Panc1 (cell line): Measurements from ENCODE around the gene MPIG6B. TPM values are rescaled to one million over a fixed set of nuclear protein-coding genes. Genes with fewer than 3 reads are reported as not detected.

Experiments
- ATAC-seq: fragments of 200-7000 bp; cut with Tn5 transposase; 2 replicates; pipeline ENCODE4 v1.9.1; 2020; ENCODE audit warnings: mild to moderate bottlenecking, moderate library complexity
- BruUV-seq: library from RNA; stranded (reverse); fragments of 400-500 nt; replicated peaks from 2 replicates; lab custom pipeline; 2021; lab: Mats Ljungman, UMichigan
- CTCF ChIA-PET: fragments of 300-600 bp; sonication (Branson Sonifier 250); formaldehyde crosslinking; loops from one replicate; lab custom pipeline; 2022; ENCODE audit warnings: antibody characterized with exemption; lab: Charles Lee
- POLR2A ChIA-PET: fragments of 300-600 bp; sonication (Branson Sonifier 250); formaldehyde crosslinking; loops from one replicate; lab custom pipeline; 2022; ENCODE audit warnings: antibody characterized with exemption; lab: Charles Lee
- DNase-seq: peaks from one replicate; pipeline ENCODE4 v3.0.0-alpha.2; 2010; ENCODE audit warnings: low read depth, low spot score
- H3K27ac ChIP-seq: 2 replicates; pipeline ENCODE4 v1.5.1; 2011; ENCODE audit warnings: mild to moderate bottlenecking, low read length, inconsistent platforms
- H3K27me3 ChIP-seq: fragments of 200-500 bp; sonication (Bioruptor generic); 2 replicates; pipeline ENCODE4 v1.6.0; 2014; ENCODE audit warnings: low read length, inconsistent platforms; ENCODE audit not compliant: control insufficient read depth, insufficient read depth
- H3K36me3 ChIP-seq: fragments of 200-500 bp; sonication (Bioruptor generic); 2 replicates; pipeline ENCODE4 v1.5.1; 2014; ENCODE audit warnings: inconsistent platforms, mild to moderate bottlenecking, low read length, moderate library complexity; ENCODE audit not compliant: control insufficient read depth, insufficient read depth
- H3K4me1 ChIP-seq: 2 replicates; pipeline ENCODE4 v1.5.1; 2011; ENCODE audit warnings: inconsistent platforms, mild to moderate bottlenecking, low read length, moderate library complexity; ENCODE audit not compliant: control insufficient read depth, insufficient read depth
- H3K4me3 ChIP-seq, 2 experiments: 2 replicates each; pipeline ENCODE4 v1.5.1; 2011 to 2012; ENCODE audit warnings: low read depth in 2 of 2, low read length in 2 of 2, mild to moderate bottlenecking in 2 of 2, inconsistent platforms in 1 of 2, moderate library complexity in 1 of 2
- H3K9me3 ChIP-seq: fragments of 200-500 bp; sonication (Bioruptor generic); 2 replicates; pipeline ENCODE4 v1.5.1; 2014; ENCODE audit warnings: low read depth, mild to moderate bottlenecking, inconsistent platforms, low read length, moderate library complexity; ENCODE audit not compliant: control insufficient read depth, insufficient read depth
- CTCF ChIP-seq: fragments of 450-650 bp; IDR thresholded peaks from 2 replicates; pipeline ENCODE4 v1.5.1; 2017; ENCODE audit warnings: mild to moderate bottlenecking
- POLR2AphosphoS5 ChIP-seq: IDR thresholded peaks from 2 replicates; pipeline ENCODE4 v1.6.1; 2012; ENCODE audit warnings: mild to moderate bottlenecking, low read depth, low read length, moderate library complexity
- REST ChIP-seq, 2 experiments: IDR thresholded peaks; 2 replicates each; pipeline ENCODE4 v1.6.1; 2011 to 2012; ENCODE audit warnings: low read depth in 2 of 2, control low read depth in 1 of 2, low read length in 1 of 2, mild to moderate bottlenecking in 1 of 2, moderate library complexity in 1 of 2; ENCODE audit not compliant: insufficient read depth in 1 of 2
- SIN3A ChIP-seq: IDR thresholded peaks from 2 replicates; pipeline ENCODE4 v1.6.1; 2012; ENCODE audit warnings: low read depth, mild to moderate bottlenecking, low read length, moderate library complexity, borderline replicate concordance; ENCODE audit not compliant: insufficient read depth
- TCF7L2 ChIP-seq: IDR thresholded peaks from 2 replicates; pipeline ENCODE4 v1.6.1; 2011; ENCODE audit warnings: mild to moderate bottlenecking, low read depth, low read length, inconsistent platforms
- in situ Hi-C: cut with HindIII; loops from 2 replicates; pipeline ENCODE4 v1.10.0; 2016; ENCODE audit warnings: low sequenced_read_pairs, low pct_unique_long_range_greater_than_20kb
- intact Hi-C: fragments of 100-400 bp; cut with micrococcal nuclease; formaldehyde crosslinking; loops from one replicate; pipeline ENCODE4 v1.10.0; 2022; ENCODE audit not compliant: unreplicated experiment
- total RNA-seq: library from RNA; stranded (reverse); gene quantifications from one replicate; pipeline ENCODE4 v1.2.1, GENCODE V29; 2021; ENCODE audit not compliant: unreplicated experiment

The MPIG6B gene
- total RNA-seq, 1 experiment from 2014 or later = not detected

GRCh38 chr6:31718265-31718664 is 4.9 kb upstream of the MPIG6B start:
- in situ Hi-C loops = no loop called here
- BruUV-seq = no TSS peak
- intact Hi-C loops = no loop called here
- Histone ChIP-seq H3K27me3 (no peaks in the 10 kb centered on the region), H3K27ac (no peak overlapping the region), H3K9me3 (no peaks in the 10 kb centered on the region), H3K4me1 (no peaks in the 10 kb centered on the region), H3K36me3 (no peaks in the 10 kb centered on the region), H3K4me3 (no peak overlapping the region)
- no peak for DNase-seq
- ChIA-PET CTCF (no interaction called here), POLR2A (no interaction called here)
- no peak for ATAC-seq
- TF ChIP-seq SIN3A = no peak
- TF ChIP-seq POLR2AphosphoS5 = no peak
- TF ChIP-seq REST (IDR thresholded peaks at IDR 0.05; ENCODE audit: insufficient read depth in 1 of 2, low read depth in 2 of 2, low read length in 1 of 2) = no peak
- TF ChIP-seq CTCF = no peak
- no peak for TF ChIP-seq TCF7L2

GRCh38 chr6:31719001-31719400 is 4.2 kb upstream of the MPIG6B start:
- Histone ChIP-seq H3K4me1 (no peaks in the 10 kb centered on the region), H3K4me3 (no peak overlapping the region), H3K27ac (no peak overlapping the region), H3K27me3 (no peaks in the 10 kb centered on the region), H3K9me3 (no peaks in the 10 kb centered on the region), H3K36me3 (no peaks in the 10 kb centered on the region)
- no peak for TF ChIP-seq CTCF
- no peak for TF ChIP-seq REST (IDR thresholded peaks at IDR 0.05; ENCODE audit: insufficient read depth in 1 of 2, low read depth in 2 of 2, low read length in 1 of 2)
- no peak for TF ChIP-seq TCF7L2
- no peak for TF ChIP-seq POLR2AphosphoS5
- TF ChIP-seq SIN3A = no peak
- ATAC-seq (no peak), DNase-seq (no peak)
- intact Hi-C loops = no loop called here
- in situ Hi-C loops = no loop called here
- ChIA-PET POLR2A (interaction anchor here (0.6 kb wide), 1 partner anchor 15 kb away, joined by 3 read pairs; no protein-coding TSS in a partner anchor), CTCF (no interaction called here)
- BruUV-seq = no TSS peak
